HEK293 (cell line): Measurements from ENCODE around the gene KANSL3.
A peak's percentile ranks its signal among the peaks of the same experiment; 100 is the strongest.

Source experiments
- CTCF ChIA-PET: fragments of 350-600 bp; formaldehyde crosslinking; extraction: SDS; loops from one replicate; lab custom pipeline; 2021; ENCODE audit warnings: antibody characterized with exemption; lab: Yijun Ruan, JAX
- POLR2A ChIA-PET: fragments of 300-600 bp; formaldehyde crosslinking; extraction: SDS; loops from one replicate; lab custom pipeline; 2020; ENCODE audit warnings: antibody characterized with exemption, inconsistent platforms; lab: Yijun Ruan, JAX
- H3K27ac ChIP-seq: fragments of 200-500 bp; sonication (Bioruptor generic); 2 replicates; pipeline ENCODE4 v1.5.1; 2014; ENCODE audit warnings: low read depth, low read length, control low read depth, inconsistent platforms; ENCODE audit errors: extremely low read depth
- H3K36me3 ChIP-seq, 2 experiments: fragments of 200-500 bp in 1 of 2; sonication (Bioruptor generic) in 1 of 2; 1 replicate in 1 of 2; 2 replicates in 1 of 2; pipeline ENCODE4 v1.5.1; 2014 to 2017; ENCODE audit warnings: inconsistent platforms in 2 of 2, low read length in 2 of 2; ENCODE audit not compliant: control insufficient read depth in 2 of 2, insufficient read depth in 1 of 2
- H3K4me1 ChIP-seq: fragments of 200-500 bp; sonication (Bioruptor generic); 2 replicates; pipeline ENCODE4 v1.5.1; 2014; ENCODE audit warnings: mild to moderate bottlenecking, low read length, inconsistent platforms; ENCODE audit not compliant: control insufficient read depth, insufficient read depth
- H3K4me3 ChIP-seq: 2 replicates; pipeline ENCODE4 v1.5.1; 2011; ENCODE audit warnings: low read depth, mild to moderate bottlenecking, control low read depth, low read length, moderate library complexity
- H3K9me3 ChIP-seq: fragments of 200-500 bp; sonication (Bioruptor generic); 2 replicates; pipeline ENCODE4 v1.5.1; 2014; ENCODE audit warnings: low read depth, low read length, inconsistent platforms; ENCODE audit not compliant: control insufficient read depth, insufficient read depth
- EGR2 ChIP-seq: fragments of 450-650 bp; formaldehyde crosslinking; IDR thresholded peaks from 2 replicates; pipeline ENCODE4 v1.5.1; 2016; ENCODE audit warnings: low read depth, missing biosample characterization, missing genetic modification characterization
- GLIS1 ChIP-seq: fragments of 450-650 bp; formaldehyde crosslinking; IDR thresholded peaks from 2 replicates; pipeline ENCODE4 v1.5.1; 2016; ENCODE audit warnings: missing biosample characterization, missing genetic modification characterization
- GLIS2 ChIP-seq: fragments of 450-650 bp; formaldehyde crosslinking; IDR thresholded peaks from 2 replicates; pipeline ENCODE4 v1.5.1; 2016; ENCODE audit warnings: missing biosample characterization, missing genetic modification characterization
- IKZF3 ChIP-seq: fragments of 450-650 bp; IDR thresholded peaks from 2 replicates; pipeline ENCODE4 v1.5.0; 2018; ENCODE audit warnings: missing biosample characterization, mild to moderate bottlenecking, missing genetic modification characterization, moderate library complexity
- PATZ1 ChIP-seq: fragments of 450-650 bp; formaldehyde crosslinking; IDR thresholded peaks from 2 replicates; pipeline ENCODE4 v1.5.1; 2016; ENCODE audit warnings: missing biosample characterization, missing genetic modification characterization
- PBX3 ChIP-seq: sonication (generic); formaldehyde crosslinking; IDR thresholded peaks from 2 replicates; pipeline ENCODE4 v1.8.1; 2022; ENCODE audit warnings: mild to moderate bottlenecking, moderate library complexity, missing genetic modification reagents
- SALL2 ChIP-seq: fragments of 450-650 bp; formaldehyde crosslinking; IDR thresholded peaks from 2 replicates; pipeline ENCODE4 v1.5.0; 2017; ENCODE audit warnings: missing biosample characterization, mild to moderate bottlenecking, missing genetic modification characterization, borderline replicate concordance
- SCRT2 ChIP-seq: fragments of 450-650 bp; formaldehyde crosslinking; IDR thresholded peaks from 2 replicates; pipeline ENCODE4 v1.5.1; 2016; ENCODE audit warnings: missing biosample characterization, missing genetic modification characterization
- ZBTB17 ChIP-seq: fragments of 450-650 bp; formaldehyde crosslinking; IDR thresholded peaks from 2 replicates; pipeline ENCODE4 v1.5.1; 2016; ENCODE audit warnings: missing biosample characterization, missing genetic modification characterization
- ZBTB20 ChIP-seq: fragments of 450-650 bp; formaldehyde crosslinking; IDR thresholded peaks from 2 replicates; pipeline ENCODE4 v1.5.1; 2016; ENCODE audit warnings: missing biosample characterization, missing genetic modification characterization
- ZFHX2 ChIP-seq: fragments of 450-650 bp; formaldehyde crosslinking; conservative IDR thresholded peaks from 2 replicates; pipeline ENCODE4 v1.5.1; 2016; ENCODE audit warnings: missing biosample characterization, missing genetic modification characterization
- ZNF148 ChIP-seq: fragments of 450-650 bp; formaldehyde crosslinking; IDR thresholded peaks from 2 replicates; pipeline ENCODE4 v1.5.0; 2017; ENCODE audit warnings: missing biosample characterization, missing genetic modification characterization, borderline replicate concordance
- ZNF214 ChIP-seq: fragments of 450-650 bp; formaldehyde crosslinking; IDR thresholded peaks from 2 replicates; pipeline ENCODE4 v1.5.1; 2017; ENCODE audit warnings: missing biosample characterization, mild to moderate bottlenecking, missing genetic modification characterization, borderline replicate concordance
- ZNF335 ChIP-seq: fragments of 450-650 bp; formaldehyde crosslinking; conservative IDR thresholded peaks from 2 replicates; pipeline ENCODE4 v1.5.1; 2016; ENCODE audit warnings: missing biosample characterization, missing genetic modification characterization
- ZNF350 ChIP-seq: fragments of 450-650 bp; formaldehyde crosslinking; IDR thresholded peaks from 2 replicates; pipeline ENCODE4 v1.5.0; 2017; ENCODE audit warnings: missing biosample characterization, mild to moderate bottlenecking, missing genetic modification characterization
- ZNF473 ChIP-seq: fragments of 450-650 bp; formaldehyde crosslinking; IDR thresholded peaks from 2 replicates; pipeline ENCODE4 v1.5.1; 2017; ENCODE audit warnings: missing biosample characterization, missing genetic modification characterization
- ZNF544 ChIP-seq: fragments of 450-650 bp; formaldehyde crosslinking; IDR thresholded peaks from 2 replicates; pipeline ENCODE4 v1.5.0; 2017; ENCODE audit warnings: missing biosample characterization, missing genetic modification characterization
- ZNF571 ChIP-seq: fragments of 450-650 bp; formaldehyde crosslinking; IDR thresholded peaks from 2 replicates; pipeline ENCODE4 v1.5.0; 2017; ENCODE audit warnings: missing biosample characterization, missing genetic modification characterization
- ZNF585B ChIP-seq: fragments of 450-650 bp; formaldehyde crosslinking; IDR thresholded peaks from 2 replicates; pipeline ENCODE4 v1.5.1; 2016; ENCODE audit warnings: missing biosample characterization, missing genetic modification characterization
- ZNF600 ChIP-seq: fragments of 450-650 bp; formaldehyde crosslinking; IDR thresholded peaks from 2 replicates; pipeline ENCODE4 v1.5.1; 2016; ENCODE audit warnings: missing biosample characterization, missing genetic modification characterization
- ZNF692 ChIP-seq: fragments of 450-650 bp; formaldehyde crosslinking; IDR thresholded peaks from 2 replicates; pipeline ENCODE4 v1.5.1; 2016; ENCODE audit warnings: missing biosample characterization, missing genetic modification characterization
- ZNF791 ChIP-seq: fragments of 450-650 bp; formaldehyde crosslinking; IDR thresholded peaks from 2 replicates; pipeline ENCODE4 v1.5.1; 2016; ENCODE audit warnings: missing biosample characterization, missing genetic modification characterization
- ZNF837 ChIP-seq: fragments of 450-650 bp; formaldehyde crosslinking; IDR thresholded peaks from 2 replicates; pipeline ENCODE4 v1.5.1; 2016; ENCODE audit warnings: missing biosample characterization, missing genetic modification characterization
- ZSCAN5A ChIP-seq: fragments of 450-650 bp; formaldehyde crosslinking; IDR thresholded peaks from 2 replicates; pipeline ENCODE4 v1.5.1; 2016; ENCODE audit warnings: missing biosample characterization, missing genetic modification characterization

Gene KANSL3

GRCh38 chr2:96687266-96687665 is 49.2 kb upstream of the KANSL3 start (continued):
- no peak for TF ChIP-seq ZNF214 (tag by site-specific recombination)
- TF ChIP-seq PATZ1 (tag by site-specific recombination), result no peak

- H3K9me3 ChIP-seq, result no peaks in the 10 kb centered on the region
- H3K4me1 ChIP-seq, result peaks cover 12% of the 10 kb centered on the region
- H3K27ac ChIP-seq, result no peak overlapping the region
- CTCF ChIA-PET, result no interaction called here
- no peak overlapping the region for H3K4me3 ChIP-seq
- POLR2A ChIA-PET, result interaction anchor here (0.6 kb wide), 1 partner anchor 173 kb away, joined by 10 read pairs; no protein-coding TSS in a partner anchor
- H3K36me3 ChIP-seq, result no peaks in the 10 kb centered on the region
- TF ChIP-seq ZNF335, result peak; percentile 56
- no peak for TF ChIP-seq ZSCAN5A (tag by site-specific recombination)
- TF ChIP-seq ZNF350 (tag by site-specific recombination), result no peak
- peak; percentile 61 for TF ChIP-seq ZFHX2 (tag by site-specific recombination)
- TF ChIP-seq ZNF585B, result no peak
- no peak for TF ChIP-seq ZNF837 (tag by site-specific recombination)
- TF ChIP-seq GLIS2, result peak; percentile 36; the same call in 1 of the 2 replicates
- no peak for TF ChIP-seq SALL2 (tag by site-specific recombination)
- no peak for TF ChIP-seq ZNF571 (tag by site-specific recombination)
- TF ChIP-seq IKZF3, result 0 out of 2 replicates have a peak, but pooled peaks have one; percentile 41
- TF ChIP-seq ZBTB17 (tag by site-specific recombination), result peak; percentile 69
- TF ChIP-seq GLIS1, result peak; percentile 73
- 0 out of 2 replicates have a peak, but pooled peaks have one; percentile 12 for TF ChIP-seq PATZ1 (tag by site-specific recombination)
- TF ChIP-seq ZNF544 (tag by site-specific recombination), result no peak
- no peak for TF ChIP-seq ZNF473 (tag by site-specific recombination)
- peak; percentile 35; the same call in 1 of the 2 replicates for TF ChIP-seq EGR2 (tag by site-specific recombination)
- TF ChIP-seq SCRT2 (tag by site-specific recombination), result peak; percentile 92
- TF ChIP-seq ZNF148 (tag by site-specific recombination), result no peak
- TF ChIP-seq ZNF600, result peak; percentile 59; the same call in 1 of the 2 replicates
- TF ChIP-seq PBX3 (CRISPR knock-in tag), result 0 out of 2 replicates have a peak, but pooled peaks have one; percentile 35
- no peak for TF ChIP-seq ZNF791 (tag by site-specific recombination)
- TF ChIP-seq ZNF692, result no peak
- no peak for TF ChIP-seq ZBTB20 (tag by site-specific recombination)
Measured at GRCh38 chr2:96685577-96686459, 47.7 kb upstream of the KANSL3 start.
